Esophagus muscularis mucosa (tissue), 4 donors: ENCODE results near the gene SYNE4. TPM values are rescaled to one million over a fixed set of nuclear protein-coding genes. Genes with fewer than 3 reads are reported as not detected.
A peak's percentile ranks its signal among the peaks of the same experiment; 100 is the strongest.

ENCODE experiments used
- DNase-seq: peaks from one replicate; pipeline ENCODE4 v3.0.0-alpha.2; 2017; ENCODE audit errors: extremely low spot score
- H3K27ac ChIP-seq, 4 donors: fragments of 200-600 bp; sonication (generic); replicated peaks in 1 of 4; 1 replicate in 3 of 4; 2 replicates in 1 of 4; pipeline ENCODE4 v1.5.1; 2016 to 2019; ENCODE audit warnings: mild to moderate bottlenecking in 1 of 4
- H3K27me3 ChIP-seq, 4 donors: fragments of 200-600 bp; sonication (generic); one replicate each; pipeline versions ENCODE4 v1.5.1 to v1.6.0; 2016 to 2019
- H3K36me3 ChIP-seq, 4 donors: fragments of 200-600 bp; sonication (generic); one replicate each; pipeline ENCODE4 v1.5.1; 2016 to 2019
- H3K4me1 ChIP-seq, 4 donors: fragments of 200-600 bp; sonication (generic); one replicate each; pipeline ENCODE4 v1.5.1; 2016 to 2019
- H3K4me3 ChIP-seq, 4 donors: fragments of 200-600 bp; sonication (generic); 1 replicate in 2 of 4; 2 replicates in 2 of 4; pipeline ENCODE4 v1.5.1; 2016 to 2019; ENCODE audit warnings: mild to moderate bottlenecking in 4 of 4, moderate library complexity in 1 of 4
- H3K9me3 ChIP-seq, 4 donors: fragments of 200-600 bp; sonication (generic); 1 replicate in 3 of 4; 2 replicates in 1 of 4; pipeline ENCODE4 v1.5.1; 2016 to 2019
- CTCF ChIP-seq, 3 experiments: fragments of 200-600 bp in 2 of 3; fragments of 450-650 bp in 1 of 3; sonication (generic) in 2 of 3; IDR thresholded peaks; one replicate each; pipeline ENCODE4 v1.5.1; 2017 to 2019; ENCODE audit warnings: antibody characterized with exemption in 3 of 3, mild to moderate bottlenecking in 2 of 3, moderate library complexity in 1 of 3
- EP300 ChIP-seq: sonication (generic); formaldehyde crosslinking; IDR thresholded peaks from one replicate; pipeline ENCODE4 v1.6.1; 2017; ENCODE audit warnings: antibody characterized with exemption
- POLR2A ChIP-seq: fragments of 450-650 bp; IDR thresholded peaks from one replicate; pipeline ENCODE4 v1.6.1; 2017; ENCODE audit warnings: antibody characterized with exemption, moderate library complexity, mild to moderate bottlenecking, low read depth
- POLR2AphosphoS5 ChIP-seq, 2 donors: sonication (generic); formaldehyde crosslinking; IDR thresholded peaks; one replicate each; pipeline ENCODE4 v1.6.1; 2017; ENCODE audit warnings: antibody characterized with exemption in 2 of 2
- WGBS: methylation state at CpG from one replicate; pipeline ENCODE4 v1.1.5; 2018; 5-methylcytosine and 5-hydroxymethylcytosine counted together
- intact Hi-C: fragments of 100-400 bp; cut with DNase I; formaldehyde crosslinking; loops from one replicate; pipeline ENCODE4 v1.15.1; 2023
- total RNA-seq, 4 donors: library from RNA; depleted of rRNA; stranded (reverse); fragments of >200 nt; gene quantifications; one replicate each; pipeline versions ENCODE4 v1.1.0 to v1.2.1, GENCODE V29; 2016

SYNE4 gene
- total RNA-seq, 4 donors from 2014 or later, result 1.3 TPM; not detected in 3

GRCh38 chr19:36051236-36051635, 42.6 kb upstream of the SYNE4 start:
- 44% methylated on average over 3 of the region's 3 CpGs for WGBS
- H3K36me3 ChIP-seq, result no peaks in the 10 kb centered on the region
- no peak for DNase-seq
- H3K27me3 ChIP-seq, result no peaks in the 10 kb centered on the region
- H3K9me3 ChIP-seq, result no peaks in the 10 kb centered on the region
- intact Hi-C loops, result no loop called here
- TF ChIP-seq POLR2AphosphoS5 (IDR thresholded peaks at IDR 0.05), result no peak
- TF ChIP-seq EP300, result no peak
- TF ChIP-seq POLR2A, result no peak
- TF ChIP-seq CTCF (IDR thresholded peaks at IDR 0.05), result peak; percentile 24 to 48 (median 41)
- H3K4me1 ChIP-seq, result peaks cover 7 to 43% (median 40%) of the 10 kb centered on the region in 4 donors
- peak overlapping the region; percentile 46 to 95 (median 74) for H3K27ac ChIP-seq
- H3K4me3 ChIP-seq, result no peak overlapping the region

DNA sequence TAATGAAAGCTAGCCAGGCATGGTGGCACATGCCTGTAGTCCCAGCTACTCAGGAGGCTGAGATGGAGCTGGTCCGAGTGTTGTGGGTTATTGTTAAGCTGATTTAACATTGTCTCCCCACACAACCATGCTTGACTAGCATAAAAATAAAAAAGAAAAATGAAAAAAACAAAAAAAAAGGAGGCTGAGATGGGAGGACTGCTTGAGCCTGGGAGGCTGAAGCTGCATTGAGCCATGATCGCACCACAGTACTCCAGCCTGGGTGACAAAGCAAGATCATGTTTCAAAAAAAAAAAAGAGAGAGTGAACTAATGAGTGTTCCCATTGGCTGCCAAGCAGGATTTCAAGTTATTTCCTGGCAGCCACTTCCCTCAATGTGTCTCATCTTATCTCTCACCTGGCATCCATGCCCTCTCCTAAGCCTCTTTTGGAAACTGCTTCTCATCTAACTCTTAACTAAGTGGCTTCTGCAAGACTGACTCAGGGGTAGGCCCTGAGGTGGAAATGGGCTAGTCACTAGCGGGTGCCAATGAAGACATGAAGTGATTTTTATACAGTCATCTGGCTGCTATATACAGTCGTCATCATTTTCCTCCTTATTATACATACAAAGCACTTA, 40.6 kb upstream of the SYNE4 start:
- H3K27ac ChIP-seq, result peak overlapping the region in 1 of 4 donors; percentile 15
- no peak for DNase-seq
- WGBS, result 98% methylated on average over 4 of the region's 4 CpGs
- intact Hi-C loops, result no loop called here
- H3K4me3 ChIP-seq, result no peak overlapping the region
- TF ChIP-seq EP300 (no peak), CTCF (IDR thresholded peaks at IDR 0.05) (no peak), POLR2A (no peak), POLR2AphosphoS5 (IDR thresholded peaks at IDR 0.05) (no peak)
- no peaks in the 10 kb centered on the region for H3K36me3 ChIP-seq
- no peaks in the 10 kb centered on the region for H3K9me3 ChIP-seq
- peaks cover 0 to 52% (median 50%) of the 10 kb centered on the region in 4 donors for H3K4me1 ChIP-seq
- no peaks in the 10 kb centered on the region for H3K27me3 ChIP-seq

DNA sequence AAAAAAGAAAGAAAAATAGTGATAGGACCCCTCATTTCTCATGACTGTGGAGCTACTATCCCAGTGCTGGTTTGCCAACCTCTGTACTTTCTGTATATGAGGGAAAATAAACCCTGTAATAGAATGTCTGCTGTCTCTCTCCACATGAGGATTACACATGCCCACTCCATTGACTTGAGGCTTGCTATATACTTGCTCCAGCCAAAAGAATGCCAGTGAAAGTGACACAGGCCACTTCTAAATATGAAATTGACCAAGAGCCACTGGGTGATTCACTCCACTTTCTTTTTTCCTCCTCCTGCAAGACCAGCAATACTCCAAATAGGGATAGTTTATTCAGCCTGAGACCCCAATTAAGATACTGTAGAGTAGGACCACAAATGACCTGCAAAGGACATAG, 39.2 kb upstream of the SYNE4 start:
- Histone ChIP-seq H3K27me3 (no peaks in the 10 kb centered on the region), H3K36me3 (no peaks in the 10 kb centered on the region), H3K9me3 (no peaks in the 10 kb centered on the region), H3K4me3 (no peak overlapping the region), H3K27ac (peak overlapping the region; percentile 62 to 79 (median 69)), H3K4me1 (peaks cover 0 to 62% (median 59%) of the 10 kb centered on the region in 4 donors)
- intact Hi-C loops, result no loop called here
- no peak for TF ChIP-seq POLR2AphosphoS5 (IDR thresholded peaks at IDR 0.05)
- no peak for TF ChIP-seq EP300
- no peak for TF ChIP-seq POLR2A
- TF ChIP-seq CTCF (IDR thresholded peaks at IDR 0.05), result no peak
- DNase-seq, result no peak

- intact Hi-C loops, result no loop called here
Observed at GRCh38 chr19:36046443-36047050, 37.9 kb upstream of the SYNE4 start.

More at GRCh38 chr19:36046443-36047050, 37.9 kb upstream of the SYNE4 start:
- DNase-seq, result no peak
- Histone ChIP-seq H3K4me3 (no peak overlapping the region), H3K4me1 (peaks cover 0 to 68% (median 64%) of the 10 kb centered on the region in 4 donors), H3K9me3 (no peaks in the 10 kb centered on the region), H3K36me3 (no peaks in the 10 kb centered on the region), H3K27ac (peak overlapping the region; percentile 62 to 79 (median 69)), H3K27me3 (no peaks in the 10 kb centered on the region)
- 69% methylated on average over 5 of the region's 5 CpGs for WGBS
- no peak for TF ChIP-seq POLR2A
- peak; percentile 37 to 42 for TF ChIP-seq POLR2AphosphoS5 (IDR thresholded peaks at IDR 0.05)
- no peak for TF ChIP-seq CTCF (IDR thresholded peaks at IDR 0.05)
- no peak for TF ChIP-seq EP300
